Calu3 (cell line): Measurements from ENCODE around the gene TMEM61. TPM values are rescaled to one million over a fixed set of nuclear protein-coding genes. Genes with fewer than 3 reads are reported as not detected.

ENCODE experiments used
- BruUV-seq: library from RNA; stranded (reverse); fragments of 400-500 nt; replicated peaks from 2 replicates; lab custom pipeline; 2021; lab: Mats Ljungman, UMichigan
- CTCF ChIA-PET: fragments of 300-600 bp; sonication (Branson Sonifier 250); formaldehyde crosslinking; loops from one replicate; lab custom pipeline; 2022; ENCODE audit warnings: antibody characterized with exemption; lab: Charles Lee
- DNase-seq: peaks from one replicate; pipeline ENCODE4 v3.0.0; 2022
- H3K27ac Mint-ChIP-seq: one replicate; pipeline ENCODE4 v1.8.0; 2022; ENCODE audit warnings: mixed read lengths; ENCODE audit not compliant: unreplicated experiment
- H3K27me3 Mint-ChIP-seq: one replicate; pipeline ENCODE4 v1.8.0; 2022; ENCODE audit warnings: mixed read lengths; ENCODE audit not compliant: unreplicated experiment
- H3K36me3 Mint-ChIP-seq: one replicate; pipeline ENCODE4 v1.8.0; 2022; ENCODE audit warnings: mild to moderate bottlenecking, moderate library complexity, mixed read lengths; ENCODE audit not compliant: insufficient read depth, unreplicated experiment
- H3K4me1 Mint-ChIP-seq: one replicate; pipeline ENCODE4 v1.8.0; 2022; ENCODE audit warnings: mild to moderate bottlenecking, low read depth, mixed read lengths; ENCODE audit not compliant: unreplicated experiment
- H3K4me3 Mint-ChIP-seq: one replicate; pipeline ENCODE4 v1.8.0; 2022; ENCODE audit warnings: mild to moderate bottlenecking, low read depth, moderate library complexity, mixed read lengths; ENCODE audit not compliant: unreplicated experiment
- H3K9me3 Mint-ChIP-seq: one replicate; pipeline ENCODE4 v1.8.0; 2022; ENCODE audit warnings: low read depth, mixed read lengths; ENCODE audit not compliant: unreplicated experiment
- CTCF ChIP-seq: fragments of 200-600 bp; IDR thresholded peaks from one replicate; pipeline ENCODE4 v1.8.0; 2022; ENCODE audit warnings: antibody characterized with exemption; ENCODE audit not compliant: unreplicated experiment
- intact Hi-C: fragments of 100-400 bp; cut with micrococcal nuclease; formaldehyde crosslinking; loops from one replicate; pipeline ENCODE4 v1.10.0; 2022; ENCODE audit not compliant: unreplicated experiment
- total RNA-seq: library from RNA; stranded (reverse); gene quantifications from 2 replicates; pipeline ENCODE4 v1.2.3, GENCODE V29; 2022

TMEM61 gene
- total RNA-seq, 1 experiment from 2014 or later = 0.45 TPM

GRCh38 chr1:54995835-54996234 lies 15.4 kb downstream of the TMEM61 start:
- H3K27me3 Mint-ChIP-seq = peaks cover 44% of the 10 kb centered on the region
- intact Hi-C loops = loop anchor here (1.0 kb wide), 2 partner anchors 46 to 51 kb away; no protein-coding TSS in a partner anchor
- peak overlapping the region; percentile 23 for H3K27ac Mint-ChIP-seq
- DNase-seq = no peak
- H3K9me3 Mint-ChIP-seq = no peaks in the 10 kb centered on the region
- TF ChIP-seq CTCF = no peak
- no peak overlapping the region for H3K4me3 Mint-ChIP-seq
- H3K36me3 Mint-ChIP-seq = peaks cover 8% of the 10 kb centered on the region
- peaks cover 9% of the 10 kb centered on the region for H3K4me1 Mint-ChIP-seq
- CTCF ChIA-PET = interaction anchor here (1.0 to 3.0 kb wide), 5 partner anchors 12 to 51 kb away, joined by 3 to 40 read pairs (median 12); no protein-coding TSS in a partner anchor
- BruUV-seq = no TSS peak

DNA sequence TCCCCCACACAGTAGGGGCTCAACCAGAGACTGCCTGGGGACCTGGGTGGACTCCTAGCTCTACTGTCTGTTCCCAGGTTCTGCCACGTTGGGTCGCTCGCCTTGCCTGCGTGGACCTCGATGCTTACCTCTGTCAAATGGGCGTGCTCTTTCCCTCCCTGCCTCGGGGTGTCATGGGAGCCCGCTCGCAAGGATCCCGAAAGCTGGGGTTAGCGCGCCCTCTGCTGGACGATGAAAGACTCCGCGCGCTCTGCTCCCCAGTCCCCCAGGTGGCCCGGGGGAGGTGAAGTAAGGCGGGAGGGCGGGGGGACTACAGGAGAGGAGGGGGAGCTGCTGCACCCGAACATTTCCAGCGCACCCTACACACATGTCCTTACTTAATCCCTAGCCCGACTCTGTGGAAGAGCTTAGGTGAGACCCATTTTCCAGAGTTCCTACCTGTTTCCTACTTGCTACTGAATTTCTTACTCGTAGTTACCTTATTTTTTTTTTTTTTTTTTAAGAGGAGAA lies 16.0 kb downstream of the TMEM61 start:
- peaks cover 8% of the 10 kb centered on the region for H3K36me3 Mint-ChIP-seq
- peaks cover 9% of the 10 kb centered on the region for H3K4me1 Mint-ChIP-seq
- H3K9me3 Mint-ChIP-seq = no peaks in the 10 kb centered on the region
- no TSS peak for BruUV-seq
- peak; percentile 94 for TF ChIP-seq CTCF
- H3K4me3 Mint-ChIP-seq = peak overlapping the region; percentile 61
- H3K27me3 Mint-ChIP-seq = peaks cover 44% of the 10 kb centered on the region
- CTCF ChIA-PET = interaction anchor here (0.6 to 3.0 kb wide), 6 partner anchors 11 to 68 kb away, joined by 3 to 40 read pairs (median 8); no protein-coding TSS in a partner anchor
- H3K27ac Mint-ChIP-seq = peak overlapping the region; percentile 23
- DNase-seq = peak; percentile 88
- intact Hi-C loops = loop anchor here (1.0 kb wide), 2 partner anchors 46 to 51 kb away; no protein-coding TSS in a partner anchor

GRCh38 chr1:54996869-54997710 lies 16.7 kb downstream of the TMEM61 start:
- CTCF ChIA-PET = interaction anchor here (0.6 to 3.0 kb wide), 7 partner anchors 10 to 69 kb away, joined by 3 to 40 read pairs (median 4); no protein-coding TSS in a partner anchor
- TF ChIP-seq CTCF = no peak

DNA sequence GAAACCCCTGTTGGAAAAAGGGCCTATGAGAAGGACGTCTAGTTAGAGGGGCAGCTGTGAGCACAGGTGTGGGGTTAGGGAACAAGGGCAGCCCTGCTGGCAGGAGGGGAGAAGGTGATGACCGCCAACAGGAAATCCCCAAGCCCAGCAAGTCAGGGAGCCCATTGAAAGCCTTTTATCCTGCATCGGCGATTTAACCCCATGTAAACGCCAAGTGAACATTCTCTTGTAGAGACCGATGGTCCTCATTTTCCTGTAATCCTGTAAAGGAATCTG lies 17.2 kb downstream of the TMEM61 start:
- Mint-ChIP-seq H3K4me3 (no peak overlapping the region), H3K27me3 (peaks cover 44% of the 10 kb centered on the region), H3K4me1 (peaks cover 9% of the 10 kb centered on the region), H3K36me3 (peaks cover 8% of the 10 kb centered on the region), H3K9me3 (no peaks in the 10 kb centered on the region), H3K27ac (no peak overlapping the region)
- BruUV-seq = no TSS peak
- intact Hi-C loops = no loop called here
- no peak for TF ChIP-seq CTCF
- CTCF ChIA-PET = interaction anchor here (0.7 to 3.0 kb wide), 3 partner anchors 24 to 53 kb away, joined by 3 to 24 read pairs (median 12); no protein-coding TSS in a partner anchor
- no peak for DNase-seq

More at GRCh38 chr1:54996869-54997710, 16.7 kb downstream of the TMEM61 start:
- no peak for DNase-seq
- Mint-ChIP-seq H3K27me3 (peaks cover 44% of the 10 kb centered on the region), H3K9me3 (no peaks in the 10 kb centered on the region), H3K4me1 (peaks cover 9% of the 10 kb centered on the region), H3K36me3 (peaks cover 8% of the 10 kb centered on the region), H3K27ac (no peak overlapping the region), H3K4me3 (peak overlapping the region; percentile 61)
- BruUV-seq = no TSS peak
- intact Hi-C loops = loop anchor here (1.0 kb wide), 2 partner anchors 47 to 52 kb away; no protein-coding TSS in a partner anchor
